ENCODE results near the gene STARD7. TPM values are rescaled to one million over a fixed set of nuclear protein-coding genes. Genes with fewer than 3 reads are reported as not detected.

The STARD7 gene
- 82.5 and 111 TPM in 2 replicates for total RNA-seq (ENCODE audit: low replicate concordance)

GRCh38 chr2:96208143-96209010 is at the start of gene STARD7:
Gene STARD7 (minus strand): TSS chr2:96208827. CDS start chr2:96208434, 393 bp downstream.

GRCh38 chr2:96145036-96145847 is 63.4 kb downstream of the STARD7 start, which contains the start of gene DUSP2:
Gene DUSP2 (minus strand): TSS chr2:96145440. CDS start chr2:96145354, 86 bp downstream.

GRCh38 chr2:96138179-96139145 is 70.2 kb downstream of the STARD7 start, which contains the start of gene ASTL:
Gene ASTL (minus strand): TSS chr2:96138502. CDS start chr2:96138436, 66 bp downstream.

Other genes with a start within 250 kb of the STARD7 start
- 24.8 and 25.1 TPM in 2 replicates for gene ANKRD36C, start 217.0 kb downstream of the STARD7 start, total RNA-seq (ENCODE audit: low replicate concordance)
- gene GPAT2, start 173.9 kb downstream of the STARD7 start, total RNA-seq (ENCODE audit: low replicate concordance): 1.9 and 12.7 TPM in 2 replicates
- gene ADRA2B, start 92.3 kb downstream of the STARD7 start, total RNA-seq (ENCODE audit: low replicate concordance): 3.5 TPM in 1 of 2 replicates, not detected in the other
- not detected in 2 replicates for gene ASTL, start 70.3 kb downstream of the STARD7 start, total RNA-seq (ENCODE audit: low replicate concordance)
- 0.12 and 0.38 TPM in 2 replicates for gene DUSP2, start 63.4 kb downstream of the STARD7 start, total RNA-seq (ENCODE audit: low replicate concordance)
- 12.4 and 13.9 TPM in 2 replicates for gene TMEM127, start 57.2 kb upstream of the STARD7 start, total RNA-seq (ENCODE audit: low replicate concordance)
- 49.0 and 70.7 TPM in 2 replicates for gene CIAO1, start 57.4 kb upstream of the STARD7 start, total RNA-seq (ENCODE audit: low replicate concordance)
- 41.7 and 59.6 TPM in 2 replicates for gene SNRNP200, start 96.7 kb upstream of the STARD7 start, total RNA-seq (ENCODE audit: low replicate concordance)
- gene ITPRIPL1, start 116.5 kb upstream of the STARD7 start, total RNA-seq (ENCODE audit: low replicate concordance): 0.75 and 1.2 TPM in 2 replicates
- gene NCAPH, start 126.9 kb upstream of the STARD7 start, total RNA-seq (ENCODE audit: low replicate concordance): 1.1 and 5.7 TPM in 2 replicates

Measured in smooth muscle cell of the coronary artery (primary cell).